Fibroblast of villous mesenchyme (primary cell): Measurements from ENCODE around the gene RGS6. TPM values are rescaled to one million over a fixed set of nuclear protein-coding genes. Genes with fewer than 3 reads are reported as not detected.

Experiments used
- DNase-seq: peaks from one replicate; pipeline ENCODE4 v3.0.0-alpha.2; 2010; ENCODE audit warnings: low read depth
- H3K4me3 ChIP-seq: 2 replicates; pipeline ENCODE4 v1.5.1; 2011; ENCODE audit warnings: low read depth, mild to moderate bottlenecking, low read length
- total RNA-seq: library from RNA; depleted of rRNA; stranded (reverse); fragments of >200 nt; gene quantifications from 2 replicates; pipeline ENCODE4 v1.2.3, GENCODE V29; 2012
- TF ChIP-seq, protein P1 (sequence below): IDR thresholded peaks from 2 replicates; pipeline ENCODE4 v1.5.1; 2012; ENCODE audit warnings: low read depth, mild to moderate bottlenecking, low read length; ENCODE audit not compliant: insufficient read depth

RGS6 gene
- total RNA-seq, 1 donor: not detected

DNA sequence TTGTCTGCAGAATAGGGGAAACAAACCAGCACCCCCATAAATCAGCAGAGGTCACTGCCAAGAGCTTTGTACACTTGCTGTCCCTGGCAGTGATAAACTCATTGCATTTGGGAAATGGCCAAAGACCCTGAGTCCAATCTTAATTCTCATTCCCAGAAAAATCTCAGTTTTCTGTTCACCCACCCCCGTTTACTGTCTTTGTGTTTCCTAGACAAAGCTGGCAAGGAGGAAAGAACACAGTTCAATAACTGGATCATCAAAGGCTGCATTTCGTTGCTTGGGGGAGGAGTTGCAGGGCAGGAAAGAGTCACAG lies 596.6 kb downstream of the RGS6 start:
- no peak overlapping the region for H3K4me3 ChIP-seq
- no peak for DNase-seq
- TF ChIP-seq, protein P1, sequence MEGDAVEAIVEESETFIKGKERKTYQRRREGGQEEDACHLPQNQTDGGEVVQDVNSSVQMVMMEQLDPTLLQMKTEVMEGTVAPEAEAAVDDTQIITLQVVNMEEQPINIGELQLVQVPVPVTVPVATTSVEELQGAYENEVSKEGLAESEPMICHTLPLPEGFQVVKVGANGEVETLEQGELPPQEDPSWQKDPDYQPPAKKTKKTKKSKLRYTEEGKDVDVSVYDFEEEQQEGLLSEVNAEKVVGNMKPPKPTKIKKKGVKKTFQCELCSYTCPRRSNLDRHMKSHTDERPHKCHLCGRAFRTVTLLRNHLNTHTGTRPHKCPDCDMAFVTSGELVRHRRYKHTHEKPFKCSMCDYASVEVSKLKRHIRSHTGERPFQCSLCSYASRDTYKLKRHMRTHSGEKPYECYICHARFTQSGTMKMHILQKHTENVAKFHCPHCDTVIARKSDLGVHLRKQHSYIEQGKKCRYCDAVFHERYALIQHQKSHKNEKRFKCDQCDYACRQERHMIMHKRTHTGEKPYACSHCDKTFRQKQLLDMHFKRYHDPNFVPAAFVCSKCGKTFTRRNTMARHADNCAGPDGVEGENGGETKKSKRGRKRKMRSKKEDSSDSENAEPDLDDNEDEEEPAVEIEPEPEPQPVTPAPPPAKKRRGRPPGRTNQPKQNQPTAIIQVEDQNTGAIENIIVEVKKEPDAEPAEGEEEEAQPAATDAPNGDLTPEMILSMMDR: no peak

DNA sequence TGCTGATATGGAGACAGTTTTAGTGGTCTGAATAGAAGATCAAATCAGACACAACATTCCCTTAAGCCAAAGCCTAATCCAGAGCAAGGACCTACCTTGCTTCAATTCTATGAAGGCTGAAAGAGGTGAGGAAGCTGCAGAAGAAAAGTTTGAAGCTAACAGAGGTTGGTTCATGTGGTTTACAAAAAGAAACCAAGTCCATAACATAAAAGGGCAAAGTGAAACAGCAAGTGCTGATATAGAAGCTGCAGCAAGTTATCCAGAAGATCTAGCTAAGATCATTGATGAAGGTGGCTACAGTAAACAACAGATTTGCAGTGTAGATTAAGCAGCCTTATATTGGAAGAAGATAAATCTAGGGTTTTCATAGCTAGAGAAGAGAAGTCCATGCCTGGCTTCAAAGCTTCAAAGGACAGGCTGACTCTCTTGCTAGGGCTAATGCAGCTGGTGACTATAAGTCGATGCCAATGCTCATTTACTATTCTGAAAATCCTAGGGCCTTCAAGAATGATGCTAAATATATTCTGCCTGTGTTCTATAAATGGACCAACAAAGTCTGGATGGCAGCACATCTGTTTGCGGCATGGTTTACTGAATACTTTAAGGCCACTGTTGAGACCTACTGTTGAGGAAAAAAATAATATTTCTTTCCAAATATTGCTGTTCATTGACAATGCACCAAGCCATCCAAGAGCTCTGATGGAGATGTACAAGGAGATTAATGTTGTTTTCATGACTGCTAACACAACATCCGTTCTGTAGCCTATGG lies 600.6 kb downstream of the RGS6 start:
- H3K4me3 ChIP-seq: no peak overlapping the region
- TF ChIP-seq, protein P1: no peak
- DNase-seq: no peak

DNA sequence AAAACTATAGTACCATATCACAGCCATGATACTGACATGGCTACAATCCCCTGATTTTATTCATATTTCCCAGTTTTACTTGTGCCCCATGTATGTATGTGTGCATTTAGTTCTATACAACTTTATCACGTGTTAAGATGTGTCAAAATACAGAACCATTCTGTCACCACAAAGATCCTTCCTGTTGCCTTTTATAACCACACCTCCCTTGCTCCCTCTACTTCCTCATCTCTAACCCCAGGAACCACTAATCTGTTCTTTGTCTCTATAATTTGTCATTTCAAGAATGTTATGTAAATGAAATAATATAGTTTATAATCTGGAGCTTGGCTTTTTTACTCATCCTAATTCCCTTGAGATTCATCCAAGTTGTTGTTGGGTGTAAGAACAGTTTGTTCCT lies 603.3 kb downstream of the RGS6 start:
- TF ChIP-seq, protein P1: no peak
- H3K4me3 ChIP-seq: no peak overlapping the region
- no peak for DNase-seq

DNA sequence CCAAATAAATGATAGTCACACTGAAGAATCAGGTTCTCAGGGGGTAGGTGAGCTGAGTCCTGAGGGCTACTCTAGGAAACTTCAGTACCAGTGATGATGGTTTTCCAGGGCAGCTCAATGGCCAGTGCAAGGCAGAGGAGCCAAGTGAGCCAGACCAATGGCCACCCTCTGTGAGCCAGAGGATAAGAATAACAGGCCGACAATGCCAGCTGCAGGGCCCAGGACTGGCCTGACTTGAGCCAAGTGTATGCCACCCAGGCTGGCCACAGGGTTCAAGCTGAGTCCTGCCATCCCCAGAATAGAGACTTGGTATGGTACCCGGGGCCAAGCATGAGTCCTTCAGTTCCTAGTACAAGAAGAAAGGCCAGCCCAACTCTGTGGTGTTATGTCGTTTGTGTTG lies 606.2 kb downstream of the RGS6 start:
- TF ChIP-seq, protein P1: no peak
- H3K4me3 ChIP-seq: no peak overlapping the region

DNA sequence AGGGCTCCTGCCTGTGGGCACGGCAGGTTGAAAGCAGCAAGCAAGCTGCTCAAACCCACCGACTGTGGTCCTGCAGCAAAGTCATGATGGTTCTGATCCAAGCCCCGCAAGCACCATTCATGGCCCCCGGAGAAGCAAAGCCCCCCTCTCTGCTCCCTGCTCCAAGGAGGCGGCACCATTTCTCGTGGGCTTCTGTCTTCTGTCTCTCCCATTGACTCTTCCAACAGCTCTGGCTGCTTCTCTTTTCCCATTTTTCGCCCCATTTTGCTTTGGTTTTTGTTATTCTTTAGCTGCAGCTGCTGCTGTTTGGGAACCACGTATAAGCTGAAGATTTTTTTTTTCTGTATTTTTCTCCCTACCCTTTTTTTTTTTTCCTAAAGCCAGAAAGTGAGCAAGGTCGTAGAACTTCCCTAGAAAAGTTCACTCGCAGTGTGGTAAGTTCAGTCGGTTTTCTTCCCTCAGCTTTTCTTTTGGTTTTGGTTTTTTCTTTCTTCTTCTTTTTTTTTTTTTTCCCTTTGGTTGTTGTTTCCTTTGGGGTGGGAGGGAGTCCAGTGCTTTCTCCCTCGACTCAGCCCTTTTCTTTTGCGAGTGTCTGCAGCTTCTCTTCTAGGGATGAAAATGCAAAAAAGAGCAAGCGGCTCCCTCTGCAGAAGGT lies 607.6 kb downstream of the RGS6 start:
- H3K4me3 ChIP-seq: no peak overlapping the region
- no peak for DNase-seq
- TF ChIP-seq, protein P1: no peak

More for the DNA sequence above, 606.2 kb downstream of the RGS6 start:
- no peak for DNase-seq

DNA sequence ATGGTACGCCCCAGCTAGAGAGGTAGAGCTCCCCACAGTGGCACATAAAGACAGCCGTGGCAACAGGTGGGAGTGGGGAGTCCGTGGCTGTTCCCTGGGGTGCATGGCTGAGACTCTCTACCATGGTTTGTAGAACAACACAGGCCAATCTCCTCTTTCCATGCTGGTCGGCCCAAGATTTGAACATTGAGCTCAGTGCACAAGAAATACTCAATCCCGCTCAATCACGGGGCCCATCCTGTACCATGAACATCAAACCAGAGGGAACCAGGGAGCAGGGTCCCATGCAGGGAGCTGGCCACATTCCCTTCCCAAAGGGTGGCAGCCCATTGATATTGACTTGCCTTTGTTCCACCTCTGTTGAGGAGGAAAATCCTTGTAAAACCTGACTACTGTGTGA lies 608.6 kb downstream of the RGS6 start:
- H3K4me3 ChIP-seq: no peak overlapping the region
- DNase-seq: no peak
- TF ChIP-seq, protein P1: no peak

DNA sequence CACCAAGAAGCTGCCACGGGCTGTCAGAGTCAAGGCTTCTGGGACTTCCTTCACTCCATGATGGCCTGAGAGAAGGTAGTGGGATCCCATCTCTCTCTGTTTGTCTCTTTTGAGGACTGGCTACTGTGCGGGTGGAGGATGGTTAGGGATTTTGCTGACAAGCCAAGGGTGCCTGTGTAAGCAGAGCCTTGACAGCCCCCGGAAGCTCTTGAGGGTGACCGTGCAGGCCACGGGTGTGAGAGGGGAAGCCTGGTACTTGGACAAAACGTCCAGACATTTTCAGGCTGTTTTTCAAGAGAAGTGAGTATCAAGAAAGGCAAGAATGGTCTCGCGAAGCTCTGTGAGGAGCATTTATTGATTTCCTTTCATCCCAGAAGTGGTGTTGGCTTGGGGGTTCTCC lies 609.3 kb downstream of the RGS6 start:
- TF ChIP-seq, protein P1: no peak
- H3K4me3 ChIP-seq: no peak overlapping the region
- no peak for DNase-seq
